Aorta (tissue), 5 donors: Measurements from ENCODE around the gene CEMIP. TPM values are rescaled to one million over a fixed set of nuclear protein-coding genes. Genes with fewer than 3 reads are reported as not detected.

ENCODE experiments used
- ATAC-seq: fragments of 200-7000 bp; cut with Tn5 transposase; one replicate; pipeline ENCODE4 v1.9.1; 2022; ENCODE audit warnings: moderate library complexity; ENCODE audit not compliant: low FRiP score
- DNase-seq, 2 donors: peaks; one replicate each; pipeline ENCODE4 v3.0.0-alpha.2; 2020
- H3K27ac ChIP-seq, 2 donors: one replicate each; pipeline ENCODE4 v1.5.1; 2013; ENCODE audit warnings: low read length in 2 of 2, mild to moderate bottlenecking in 2 of 2, moderate library complexity in 2 of 2, control low read depth in 1 of 2, inconsistent platforms in 1 of 2, low read depth in 1 of 2
- H3K27me3 ChIP-seq, 2 donors: one replicate each; pipeline ENCODE4 v1.6.1; 2013; ENCODE audit warnings: control low read depth in 1 of 2, low read length in 1 of 2, mild to moderate bottlenecking in 1 of 2, moderate library complexity in 1 of 2; ENCODE audit not compliant: insufficient read depth in 2 of 2, control insufficient read depth in 1 of 2
- H3K36me3 ChIP-seq, 2 donors: one replicate each; pipeline ENCODE4 v1.6.1; 2013; ENCODE audit warnings: control low read depth in 1 of 2, low read length in 1 of 2, mild to moderate bottlenecking in 1 of 2; ENCODE audit not compliant: insufficient read depth in 2 of 2, control insufficient read depth in 1 of 2
- H3K4me1 ChIP-seq, 2 donors: one replicate each; pipeline ENCODE4 v1.6.1; 2013; ENCODE audit warnings: low read length in 2 of 2, control low read depth in 1 of 2, mild to moderate bottlenecking in 1 of 2, moderate library complexity in 1 of 2; ENCODE audit not compliant: insufficient read depth in 2 of 2, control insufficient read depth in 1 of 2
- H3K4me3 ChIP-seq, 2 donors: one replicate each; pipeline ENCODE4 v1.5.1; 2013; ENCODE audit warnings: low read length in 2 of 2, control low read depth in 1 of 2, mild to moderate bottlenecking in 1 of 2
- H3K9me3 ChIP-seq: one replicate; pipeline ENCODE4 v1.6.1; 2013; ENCODE audit warnings: mild to moderate bottlenecking, low read length; ENCODE audit not compliant: control insufficient read depth
- WGBS, 2 donors: extraction: QIAGEN DNeasy Blood & Tissue Kit; methylation state at CpG; one replicate each; pipeline ENCODE4 v1.1.7; 2013; 5-methylcytosine and 5-hydroxymethylcytosine counted together
- intact Hi-C, 2 donors: fragments of 100-400 bp; cut with DNase I; formaldehyde crosslinking; loops; one replicate each; pipeline versions ENCODE4 v1.14.2 to v1.15.0; 2022
- polyA plus RNA-seq, 2 donors: library from polyadenylated mRNA; stranded (reverse); fragments of 200-250 nt; gene quantifications; one replicate each; pipeline ENCODE4 v1.2.3, GENCODE V29; 2013
- total RNA-seq, 2 donors: library from RNA; stranded (reverse); fragmentation: NEBNext Ultra II Directional; extraction: Animal tissue kit (Norgen Biotek cat#: 25700); gene quantifications; one replicate each; pipeline ENCODE4 v1.2.1, GENCODE V29; 2021
- donor health status: healthy with polysubstance abuse.
- donor health status: Bipolar disorder and iron deficiency.
- donor health status: DM: no; HTN: no; CAD: no.
- donor health status: DM: no; HTN: no; CAD: no.
- donor health status: DM: yes; HTN: yes; CAD: no.

Gene CEMIP
- total and polyA plus RNA-seq, 4 donors = under 0.01 to 12.1 (median 3.8) TPM

GRCh38 chr15:80838666-80839065, 59.5 kb downstream of the CEMIP start:
- intact Hi-C loops = no loop called here
- H3K4me1 ChIP-seq = peaks cover 0 to 2% of the 10 kb centered on the region in 2 donors

GRCh38 chr15:80839764-80840130, 60.6 kb downstream of the CEMIP start:
- no peak for DNase-seq
- Histone ChIP-seq H3K27me3 (no peaks in the 10 kb centered on the region), H3K4me1 (peaks cover 0 to 2% of the 10 kb centered on the region in 2 donors), H3K9me3 (no peaks in the 10 kb centered on the region), H3K36me3 (no peaks in the 10 kb centered on the region), H3K27ac (no peak overlapping the region), H3K4me3 (no peak overlapping the region)
- WGBS, 2 donors = 79 to 84% methylated on average over 3 of the region's 3 CpGs
- no peak for ATAC-seq
- intact Hi-C loops = no loop called here

More at GRCh38 chr15:80838666-80839065, 59.5 kb downstream of the CEMIP start:
- no peak for ATAC-seq
- Histone ChIP-seq H3K27ac (no peak overlapping the region), H3K4me3 (no peak overlapping the region), H3K36me3 (no peaks in the 10 kb centered on the region), H3K27me3 (no peaks in the 10 kb centered on the region), H3K9me3 (no peaks in the 10 kb centered on the region)
- WGBS, 2 donors = 91 to 92% methylated on average over 7 of the region's 7 CpGs
- no peak for DNase-seq

DNA sequence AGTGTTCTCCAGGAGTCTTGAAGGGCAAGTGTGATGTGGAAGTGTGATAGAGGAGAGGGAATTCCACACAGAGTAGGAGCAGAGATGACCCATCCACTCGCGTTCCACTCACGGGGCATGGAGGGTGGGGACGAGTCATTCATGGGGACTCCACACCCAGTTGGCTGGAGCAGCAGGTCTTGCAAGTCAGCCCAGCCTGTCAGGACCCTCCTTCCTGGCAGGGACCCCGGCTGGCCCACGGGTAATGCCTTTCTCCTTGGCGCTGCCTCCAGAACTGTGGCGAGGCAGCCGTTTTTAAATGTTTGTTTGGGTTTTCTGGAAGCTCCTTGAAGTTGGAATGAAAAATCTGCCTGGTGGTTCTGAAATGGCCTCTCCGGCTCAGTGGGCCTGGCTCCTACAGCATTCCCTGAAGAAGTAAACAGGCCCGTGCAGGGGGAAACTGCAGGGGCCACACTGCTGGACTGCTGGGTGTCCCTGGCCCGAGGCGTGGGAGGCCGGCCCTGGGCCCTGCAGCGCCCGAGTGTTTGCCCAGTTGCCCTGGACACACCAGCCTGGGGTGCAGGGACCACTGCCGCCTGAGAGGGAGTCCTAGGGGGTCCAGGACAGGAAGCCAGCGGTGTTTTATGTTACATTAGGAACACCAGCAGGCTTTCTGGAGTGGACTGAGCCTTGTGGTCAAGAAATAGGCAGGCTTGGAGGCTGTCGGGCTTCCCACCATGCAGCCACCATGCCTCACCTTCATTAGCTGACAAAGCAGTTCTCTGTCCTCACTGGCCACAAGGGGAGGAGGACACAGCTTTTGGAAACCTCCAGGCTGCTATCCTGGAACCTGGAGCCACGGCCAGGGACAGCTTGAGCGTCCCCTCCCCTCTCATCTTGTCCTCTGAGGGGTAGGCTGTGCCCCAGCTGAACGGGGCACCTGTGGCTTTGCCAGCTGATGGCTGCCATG, 61.3 kb downstream of the CEMIP start:
- no peaks in the 10 kb centered on the region for H3K9me3 ChIP-seq
- H3K36me3 ChIP-seq = no peaks in the 10 kb centered on the region
- DNase-seq (peak in 1 of 2 donors; percentile 62), ATAC-seq (peak; percentile 34)
- no peak overlapping the region for H3K27ac ChIP-seq
- H3K27me3 ChIP-seq = no peaks in the 10 kb centered on the region
- no peak overlapping the region for H3K4me3 ChIP-seq
- no peaks in the 10 kb centered on the region for H3K4me1 ChIP-seq
- 28 to 31% methylated on average over 22 of the region's 22 CpGs for WGBS, 2 donors
- intact Hi-C loops = no loop called here

- no peaks in the 10 kb centered on the region for H3K36me3 ChIP-seq
- 93 to 97% methylated on average over 5 of the region's 5 CpGs for WGBS, 2 donors
- no peak for ATAC-seq
- H3K27ac ChIP-seq = no peak overlapping the region
- intact Hi-C loops = no loop called here
- no peaks in the 10 kb centered on the region for H3K4me1 ChIP-seq
- no peak overlapping the region for H3K4me3 ChIP-seq
- no peaks in the 10 kb centered on the region for H3K9me3 ChIP-seq
- no peak for DNase-seq
- H3K27me3 ChIP-seq = no peaks in the 10 kb centered on the region
These were observed 62.4 kb downstream of the CEMIP start for GRCh38 chr15:80841541-80841940.

DNA sequence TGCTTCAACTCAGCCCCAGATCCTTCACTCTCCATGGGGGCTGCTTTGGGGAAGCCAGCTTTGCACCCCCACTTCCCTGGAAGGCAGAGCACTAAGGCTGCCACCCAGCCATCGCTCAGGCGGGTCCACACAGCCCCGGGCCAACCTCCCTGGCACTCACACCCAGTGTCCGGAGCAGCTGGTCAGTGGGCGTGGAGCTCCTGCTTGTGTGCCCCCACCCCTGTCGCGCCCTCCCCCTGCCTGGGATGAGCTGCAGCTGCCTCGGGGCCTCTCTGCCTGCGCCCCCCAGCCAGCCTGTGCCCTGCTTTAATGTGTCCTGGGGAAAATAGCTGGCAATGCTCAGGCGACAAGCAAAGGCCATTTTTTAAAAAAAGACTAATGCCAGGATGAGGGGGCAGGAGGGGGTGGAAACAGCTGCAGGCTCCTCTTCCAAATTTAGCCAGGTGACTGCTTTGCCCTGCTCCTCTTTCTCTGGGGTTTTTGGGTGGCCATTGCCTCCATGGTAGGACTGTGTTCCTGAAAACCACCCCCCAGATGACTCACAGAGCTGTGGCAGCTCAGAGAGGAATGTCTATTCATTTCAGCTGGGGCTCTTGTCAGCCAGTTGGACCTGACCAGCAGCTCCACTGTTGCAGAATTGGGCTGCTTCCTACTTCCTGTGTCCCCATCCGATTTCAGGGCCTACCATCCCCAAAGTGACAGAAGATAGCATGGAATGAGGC, 65.0 kb downstream of the CEMIP start:
- intact Hi-C loops = no loop called here
- Histone ChIP-seq H3K4me3 (no peak overlapping the region), H3K27ac (no peak overlapping the region), H3K4me1 (no peaks in the 10 kb centered on the region), H3K27me3 (no peaks in the 10 kb centered on the region), H3K36me3 (no peaks in the 10 kb centered on the region), H3K9me3 (no peaks in the 10 kb centered on the region)
- DNase-seq (no peak), ATAC-seq (no peak)
- WGBS, 2 donors = 65 to 74% methylated on average over 11 of the region's 11 CpGs

DNA sequence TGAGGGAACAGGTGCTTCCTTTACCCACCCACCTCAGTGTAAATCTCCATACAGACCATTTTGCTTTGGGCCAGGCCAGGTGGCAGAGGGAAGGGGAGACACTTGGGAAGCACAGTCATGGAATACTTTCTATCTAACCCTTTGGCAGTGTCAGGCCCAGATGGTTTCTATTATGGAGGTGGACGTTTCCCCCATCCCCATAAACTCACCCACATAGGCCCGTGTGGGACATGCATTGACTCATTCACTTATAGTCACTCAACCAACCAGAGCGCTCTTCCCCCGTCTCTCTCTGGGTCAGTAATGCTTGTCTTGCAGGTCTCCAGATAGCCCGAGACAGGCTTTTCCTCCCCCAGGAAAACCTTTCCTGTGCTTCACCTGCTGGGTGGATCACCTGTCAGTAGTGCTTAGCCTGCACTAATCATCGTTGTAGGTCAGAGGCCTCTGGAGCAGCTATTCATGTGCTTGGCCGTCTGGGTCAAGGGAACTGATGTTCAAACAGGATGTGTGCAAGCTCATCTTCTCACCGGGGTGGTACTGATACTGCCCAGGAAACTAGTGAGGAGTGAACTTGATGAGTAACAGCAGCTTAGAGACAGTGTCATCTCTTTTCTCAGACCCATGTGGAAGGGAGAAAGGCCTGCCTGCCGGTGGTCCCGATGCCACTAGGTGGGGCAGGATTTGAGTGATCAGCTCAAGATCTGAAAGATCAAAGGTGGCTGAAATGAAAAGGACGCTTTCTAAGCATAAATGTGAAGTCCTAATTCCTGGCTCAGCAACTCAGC, 67.1 kb downstream of the CEMIP start:
- DNase-seq (no peak), ATAC-seq (no peak)
- Histone ChIP-seq H3K36me3 (no peaks in the 10 kb centered on the region), H3K4me1 (no peaks in the 10 kb centered on the region), H3K27ac (no peak overlapping the region), H3K4me3 (no peak overlapping the region), H3K27me3 (no peaks in the 10 kb centered on the region), H3K9me3 (no peaks in the 10 kb centered on the region)
- 82 to 87% methylated on average over 11 of the region's 11 CpGs for WGBS, 2 donors
- intact Hi-C loops = no loop called here

DNA sequence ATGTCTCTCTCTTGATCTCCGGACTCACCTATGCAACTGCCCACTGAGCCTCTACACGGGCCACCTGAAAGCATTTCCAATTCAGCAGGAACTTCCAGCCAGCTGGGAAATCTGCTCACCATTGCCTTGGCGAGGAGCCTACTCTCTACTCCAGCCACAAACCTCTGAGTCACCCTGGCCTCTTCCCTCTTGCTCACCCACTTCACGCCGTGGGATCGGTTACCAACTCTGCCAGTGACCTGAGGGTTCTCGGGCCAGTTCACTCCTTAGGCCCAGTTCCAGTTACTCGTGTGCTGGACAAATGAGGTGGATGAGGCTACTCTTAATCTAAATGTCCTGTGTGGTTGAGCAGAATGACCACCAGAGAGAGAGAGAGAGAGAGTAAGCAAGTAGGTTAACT, 70.1 kb downstream of the CEMIP start:
- no peaks in the 10 kb centered on the region for H3K9me3 ChIP-seq
- H3K36me3 ChIP-seq = no peaks in the 10 kb centered on the region
- ATAC-seq (peak; percentile 49), DNase-seq (peak; percentile 74 to 78)
- H3K27ac ChIP-seq = no peak overlapping the region
- 17 to 20% methylated on average over 8 of the region's 8 CpGs for WGBS, 2 donors
- no peaks in the 10 kb centered on the region for H3K27me3 ChIP-seq
- H3K4me1 ChIP-seq = no peaks in the 10 kb centered on the region
- no peak overlapping the region for H3K4me3 ChIP-seq
- intact Hi-C loops = no loop called here

- no peaks in the 10 kb centered on the region for H3K36me3 ChIP-seq
- DNase-seq (no peak), ATAC-seq (no peak)
- intact Hi-C loops = no loop called here
- H3K9me3 ChIP-seq = no peaks in the 10 kb centered on the region
- WGBS, 2 donors = 91 to 93% methylated on average over 6 of the region's 6 CpGs
- H3K27me3 ChIP-seq = no peaks in the 10 kb centered on the region
- H3K4me1 ChIP-seq = no peaks in the 10 kb centered on the region
- no peak overlapping the region for H3K4me3 ChIP-seq
- H3K27ac ChIP-seq = no peak overlapping the region
These were observed 71.8 kb downstream of the CEMIP start for GRCh38 chr15:80850941-80851451.
